Osteoblast (primary cell): ENCODE measurements around the gene ABCB4. TPM values are rescaled to one million over a fixed set of nuclear protein-coding genes. Genes with fewer than 3 reads are reported as not detected.

Experiments used
- DNase-seq: peaks from one replicate; pipeline ENCODE4 v3.0.0; 2011; ENCODE audit warnings: low spot score, mixed read lengths; ENCODE audit not compliant: insufficient read length; ENCODE audit errors: missing footprints
- H2AFZ ChIP-seq: 2 replicates; pipeline ENCODE4 v1.6.0; 2011; ENCODE audit warnings: mild to moderate bottlenecking, low read length
- H3K27ac ChIP-seq: 2 replicates; pipeline ENCODE4 v1.5.1; 2011; ENCODE audit warnings: mild to moderate bottlenecking, low read depth, low read length, moderate library complexity
- H3K27me3 ChIP-seq: 2 replicates; pipeline ENCODE4 v1.6.0; 2012; ENCODE audit warnings: mild to moderate bottlenecking, control low read depth, inconsistent platforms, low read length, moderate library complexity; ENCODE audit not compliant: insufficient read depth
- H3K36me3 ChIP-seq: 2 replicates; pipeline ENCODE4 v1.5.1; 2011; ENCODE audit warnings: mild to moderate bottlenecking, low read length, control low read depth, moderate library complexity; ENCODE audit not compliant: insufficient read depth
- H3K4me1 ChIP-seq: 2 replicates; pipeline ENCODE4 v1.5.1; 2011; ENCODE audit warnings: mild to moderate bottlenecking, low read length, control low read depth, moderate library complexity; ENCODE audit not compliant: insufficient read depth
- H3K4me2 ChIP-seq: 2 replicates; pipeline ENCODE4 v1.6.0; 2011; ENCODE audit warnings: mild to moderate bottlenecking, low read length; ENCODE audit not compliant: insufficient read depth
- H3K4me3 ChIP-seq: fragments of 200-600 bp; sonication (generic); 3 replicates; pipeline ENCODE4 v1.5.1; 2012; ENCODE audit warnings: mild to moderate bottlenecking, low read length, inconsistent platforms; ENCODE audit not compliant: insufficient read depth
- H3K79me2 ChIP-seq: 2 replicates; pipeline ENCODE4 v1.6.0; 2012; ENCODE audit warnings: mild to moderate bottlenecking, low read length, control low read depth, inconsistent platforms; ENCODE audit not compliant: insufficient read depth
- H3K9me3 ChIP-seq: 2 replicates; pipeline ENCODE4 v1.5.1; 2011; ENCODE audit warnings: low read depth, low read length, control low read depth
- H4K20me1 ChIP-seq: 2 replicates; pipeline ENCODE4 v1.6.0; 2012; ENCODE audit warnings: mild to moderate bottlenecking, low read length, control low read depth; ENCODE audit not compliant: insufficient read depth
- total RNA-seq: library from RNA; depleted of rRNA; stranded (reverse); fragments of >200 nt; gene quantifications from 2 replicates; pipeline ENCODE4 v1.2.3, GENCODE V29; 2012
- TF ChIP-seq, protein P1 (sequence below): IDR thresholded peaks from 2 replicates; pipeline ENCODE4 v1.5.1; 2011; ENCODE audit warnings: mild to moderate bottlenecking, low read depth, low read length, moderate library complexity; ENCODE audit errors: extremely low read depth

ABCB4 gene
- total RNA-seq, 1 donor: 0.36 TPM

DNA sequence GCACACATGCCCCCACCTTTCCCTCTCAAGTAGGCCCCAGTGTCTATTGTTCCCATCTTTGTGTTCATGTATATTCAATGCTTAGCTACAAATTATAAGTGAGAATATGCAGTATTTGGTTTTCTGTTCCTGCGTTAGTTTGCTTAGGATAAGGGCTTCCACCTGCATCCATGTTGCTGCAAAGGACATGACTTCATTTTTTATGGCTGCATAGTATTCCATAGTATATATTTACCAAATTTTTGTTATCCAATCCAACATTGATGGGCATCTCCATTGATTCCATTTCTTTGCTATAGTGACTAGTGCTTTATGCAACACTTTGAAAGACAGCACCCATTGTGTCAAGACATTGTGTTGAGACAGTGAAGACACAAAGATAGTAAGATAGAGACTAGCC lies 19.0 kb upstream of the ABCB4 start:
- TF ChIP-seq, protein P1, sequence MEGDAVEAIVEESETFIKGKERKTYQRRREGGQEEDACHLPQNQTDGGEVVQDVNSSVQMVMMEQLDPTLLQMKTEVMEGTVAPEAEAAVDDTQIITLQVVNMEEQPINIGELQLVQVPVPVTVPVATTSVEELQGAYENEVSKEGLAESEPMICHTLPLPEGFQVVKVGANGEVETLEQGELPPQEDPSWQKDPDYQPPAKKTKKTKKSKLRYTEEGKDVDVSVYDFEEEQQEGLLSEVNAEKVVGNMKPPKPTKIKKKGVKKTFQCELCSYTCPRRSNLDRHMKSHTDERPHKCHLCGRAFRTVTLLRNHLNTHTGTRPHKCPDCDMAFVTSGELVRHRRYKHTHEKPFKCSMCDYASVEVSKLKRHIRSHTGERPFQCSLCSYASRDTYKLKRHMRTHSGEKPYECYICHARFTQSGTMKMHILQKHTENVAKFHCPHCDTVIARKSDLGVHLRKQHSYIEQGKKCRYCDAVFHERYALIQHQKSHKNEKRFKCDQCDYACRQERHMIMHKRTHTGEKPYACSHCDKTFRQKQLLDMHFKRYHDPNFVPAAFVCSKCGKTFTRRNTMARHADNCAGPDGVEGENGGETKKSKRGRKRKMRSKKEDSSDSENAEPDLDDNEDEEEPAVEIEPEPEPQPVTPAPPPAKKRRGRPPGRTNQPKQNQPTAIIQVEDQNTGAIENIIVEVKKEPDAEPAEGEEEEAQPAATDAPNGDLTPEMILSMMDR: no peak
- Histone ChIP-seq H3K27ac (no peak overlapping the region), H4K20me1 (no peaks in the 10 kb centered on the region), H3K4me1 (no peaks in the 10 kb centered on the region), H2AFZ (no peak overlapping the region), H3K36me3 (no peaks in the 10 kb centered on the region), H3K4me2 (no peak overlapping the region), H3K4me3 (no peak overlapping the region), H3K27me3 (no peaks in the 10 kb centered on the region), H3K9me3 (no peaks in the 10 kb centered on the region), H3K79me2 (no peaks in the 10 kb centered on the region)
- no peak for DNase-seq

DNA sequence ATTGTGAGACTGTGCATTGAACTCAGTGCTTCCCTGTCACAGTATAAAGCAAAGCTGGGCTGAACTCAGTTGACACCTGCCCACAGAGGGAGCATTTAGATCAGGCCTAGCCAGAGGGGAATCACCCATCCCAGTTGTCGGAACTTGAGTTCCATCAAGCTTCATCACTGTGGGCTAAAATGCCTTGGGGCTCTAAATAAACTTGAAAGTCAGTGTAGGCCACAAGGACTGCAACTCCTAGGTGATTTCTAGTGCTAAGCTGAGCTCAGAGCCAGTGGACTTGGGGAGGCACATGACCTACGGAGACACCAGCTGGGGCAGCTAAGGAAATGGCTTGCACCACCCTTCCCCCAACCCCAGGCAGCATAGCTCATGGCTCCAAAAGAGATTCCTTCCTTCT lies 7.7 kb upstream of the ABCB4 start:
- TF ChIP-seq, protein P1: no peak
- DNase-seq: no peak
- no peaks in the 10 kb centered on the region for H3K36me3 ChIP-seq
- H3K27me3 ChIP-seq: no peaks in the 10 kb centered on the region
- no peak overlapping the region for H3K4me3 ChIP-seq
- H3K4me2 ChIP-seq: no peak overlapping the region
- no peaks in the 10 kb centered on the region for H3K4me1 ChIP-seq
- H3K79me2 ChIP-seq: no peaks in the 10 kb centered on the region
- H2AFZ ChIP-seq: no peak overlapping the region
- H4K20me1 ChIP-seq: no peaks in the 10 kb centered on the region
- no peaks in the 10 kb centered on the region for H3K9me3 ChIP-seq
- no peak overlapping the region for H3K27ac ChIP-seq

DNA sequence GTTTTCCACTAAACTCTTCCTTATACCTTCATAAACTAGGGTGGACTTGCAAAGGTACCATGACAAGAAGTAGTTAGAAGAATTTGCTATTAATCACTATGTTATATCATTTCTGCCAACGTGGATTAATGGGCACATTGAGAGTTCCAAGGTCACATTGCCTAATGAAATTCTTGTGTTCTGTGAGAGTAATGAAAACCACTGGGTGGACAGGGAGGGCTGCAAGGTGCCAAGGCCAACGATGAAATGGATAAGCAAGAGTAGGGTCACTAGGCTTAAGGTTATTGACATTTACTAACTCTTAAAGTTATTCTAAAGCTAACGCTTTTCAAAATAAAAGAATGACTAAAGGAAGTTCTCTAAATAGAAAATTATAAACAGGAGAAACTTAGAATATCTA lies 6.6 kb upstream of the ABCB4 start:
- H3K4me2 ChIP-seq: no peak overlapping the region
- H2AFZ ChIP-seq: no peak overlapping the region
- no peaks in the 10 kb centered on the region for H3K79me2 ChIP-seq
- H3K4me3 ChIP-seq: no peak overlapping the region
- no peaks in the 10 kb centered on the region for H3K4me1 ChIP-seq
- peaks cover under 1% of the 10 kb centered on the region for H3K27me3 ChIP-seq
- H3K9me3 ChIP-seq: no peaks in the 10 kb centered on the region
- no peak for DNase-seq
- no peaks in the 10 kb centered on the region for H4K20me1 ChIP-seq
- H3K36me3 ChIP-seq: no peaks in the 10 kb centered on the region
- H3K27ac ChIP-seq: no peak overlapping the region
- TF ChIP-seq, protein P1: no peak

- TF ChIP-seq, protein P1: no peak
- Histone ChIP-seq H3K4me3 (no peak overlapping the region), H3K79me2 (no peaks in the 10 kb centered on the region), H2AFZ (no peak overlapping the region), H4K20me1 (no peaks in the 10 kb centered on the region), H3K4me2 (no peak overlapping the region), H3K36me3 (no peaks in the 10 kb centered on the region), H3K27ac (no peak overlapping the region), H3K4me1 (no peaks in the 10 kb centered on the region), H3K9me3 (no peaks in the 10 kb centered on the region), H3K27me3 (peaks cover 15% of the 10 kb centered on the region)
- no peak for DNase-seq
Measured at GRCh38 chr7:87480386-87480785, 4.9 kb upstream of the ABCB4 start.
